ENCODE results near the gene PLEKHA5.
"Not testable (repeated sequence)": the region's sequence is repeated elsewhere in the genome, so short reads cannot be mapped to it uniquely, and the experiment has no call there.

The PLEKHA5 gene

GRCh38 chr12:19404242-19404880, 274.8 kb downstream of the PLEKHA5 start:
- no peak for DNase-seq (ENCODE audit: low spot score)

GRCh38 chr12:19409376-19409775, 279.8 kb downstream of the PLEKHA5 start:
- DNase-seq (ENCODE audit: low spot score): no peak

DNA sequence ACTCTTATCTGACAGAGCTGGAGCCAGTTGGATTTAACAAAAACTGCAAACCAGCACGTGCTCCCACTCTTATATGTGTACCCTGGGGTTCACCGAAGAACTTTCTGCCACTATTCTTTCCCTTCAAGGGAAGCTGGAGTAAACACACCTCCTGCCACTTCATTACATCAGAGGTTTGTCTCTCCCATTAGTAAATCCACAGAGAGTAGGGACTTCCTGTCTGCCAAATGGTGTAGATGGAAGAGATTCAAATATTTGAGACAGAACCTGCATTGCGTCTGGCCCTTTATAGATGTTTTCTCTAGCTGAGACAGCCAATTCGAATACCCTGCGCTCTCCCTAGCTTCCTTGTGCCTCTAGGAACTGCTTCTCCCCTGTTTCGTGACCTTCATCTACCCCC, 280.7 kb downstream of the PLEKHA5 start:
- DNase-seq (ENCODE audit: low spot score): no peak

- DNase-seq (ENCODE audit: low spot score): no peak
These were observed 281.2 kb downstream of the PLEKHA5 start for GRCh38 chr12:19410629-19411185.

- no peak for DNase-seq (ENCODE audit: low spot score)
These were observed 282.0 kb downstream of the PLEKHA5 start for GRCh38 chr12:19411234-19412204.

DNA sequence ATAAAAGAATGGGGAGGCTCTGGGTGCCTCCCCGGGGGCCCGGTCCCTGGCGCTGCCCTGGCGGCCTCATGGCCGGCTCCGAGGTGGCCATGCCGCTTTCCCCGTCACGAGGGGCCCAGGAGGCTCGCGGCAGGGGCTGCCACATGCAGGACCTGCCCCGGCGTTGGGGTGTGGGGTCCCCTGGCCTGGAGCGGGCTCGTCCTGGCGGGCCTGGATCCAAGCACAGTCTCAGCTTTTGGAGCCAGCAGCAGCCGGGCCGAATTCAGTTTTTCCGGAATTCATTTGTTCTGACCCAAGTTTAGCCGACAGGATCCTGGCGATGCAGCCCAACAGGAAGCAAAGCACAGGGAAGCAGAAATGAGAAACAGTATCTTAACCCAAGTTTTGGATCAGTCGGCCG, 283.3 kb downstream of the PLEKHA5 start:
- DNase-seq (ENCODE audit: low spot score): no peak

- DNase-seq (ENCODE audit: low spot score): not testable (repeated sequence)
These were observed 284.0 kb downstream of the PLEKHA5 start for GRCh38 chr12:19413582-19413981.

DNA sequence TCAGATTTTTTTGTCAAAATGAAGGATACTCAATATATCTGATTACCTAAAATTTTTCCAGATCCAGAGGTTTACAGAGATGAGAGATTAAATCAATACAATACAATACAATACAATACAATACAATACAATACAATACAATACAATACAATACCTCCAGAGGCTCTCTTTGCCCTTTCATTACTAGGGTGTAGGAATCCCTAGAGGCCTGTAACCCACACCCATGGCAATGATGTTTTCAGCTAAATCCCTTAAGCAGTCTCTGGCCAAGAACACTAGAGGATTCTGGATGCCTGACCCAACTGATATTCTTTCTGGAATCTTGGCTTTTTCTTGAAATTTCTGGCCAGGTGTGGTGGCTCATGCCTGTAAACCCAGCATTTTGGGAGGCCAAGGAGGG, 286.0 kb downstream of the PLEKHA5 start:
- DNase-seq (ENCODE audit: low spot score): no peak

DNA sequence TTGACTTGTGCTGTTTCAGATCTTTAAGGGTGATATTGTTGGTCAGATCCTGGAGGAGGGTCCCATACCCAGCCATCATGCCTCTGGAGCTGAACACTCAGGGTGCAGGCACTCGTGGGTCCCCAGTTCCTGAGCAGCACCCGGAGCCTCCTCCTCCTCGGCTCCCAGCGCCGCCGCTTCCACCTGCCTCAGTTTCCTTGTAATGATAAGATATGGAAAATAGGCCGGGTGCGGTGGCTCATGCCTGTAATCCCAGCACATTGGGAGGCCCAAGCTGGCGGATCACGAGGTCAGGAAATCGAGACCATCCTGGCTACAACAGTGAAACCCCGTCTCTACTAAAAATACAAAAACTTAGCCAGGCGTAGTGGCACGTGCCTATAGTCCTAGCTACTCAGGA, 289.6 kb downstream of the PLEKHA5 start:
- no peak for DNase-seq (ENCODE audit: low spot score)

GRCh38 chr12:19421503-19422282, 292.2 kb downstream of the PLEKHA5 start:
- no peak for DNase-seq (ENCODE audit: low spot score)

DNA sequence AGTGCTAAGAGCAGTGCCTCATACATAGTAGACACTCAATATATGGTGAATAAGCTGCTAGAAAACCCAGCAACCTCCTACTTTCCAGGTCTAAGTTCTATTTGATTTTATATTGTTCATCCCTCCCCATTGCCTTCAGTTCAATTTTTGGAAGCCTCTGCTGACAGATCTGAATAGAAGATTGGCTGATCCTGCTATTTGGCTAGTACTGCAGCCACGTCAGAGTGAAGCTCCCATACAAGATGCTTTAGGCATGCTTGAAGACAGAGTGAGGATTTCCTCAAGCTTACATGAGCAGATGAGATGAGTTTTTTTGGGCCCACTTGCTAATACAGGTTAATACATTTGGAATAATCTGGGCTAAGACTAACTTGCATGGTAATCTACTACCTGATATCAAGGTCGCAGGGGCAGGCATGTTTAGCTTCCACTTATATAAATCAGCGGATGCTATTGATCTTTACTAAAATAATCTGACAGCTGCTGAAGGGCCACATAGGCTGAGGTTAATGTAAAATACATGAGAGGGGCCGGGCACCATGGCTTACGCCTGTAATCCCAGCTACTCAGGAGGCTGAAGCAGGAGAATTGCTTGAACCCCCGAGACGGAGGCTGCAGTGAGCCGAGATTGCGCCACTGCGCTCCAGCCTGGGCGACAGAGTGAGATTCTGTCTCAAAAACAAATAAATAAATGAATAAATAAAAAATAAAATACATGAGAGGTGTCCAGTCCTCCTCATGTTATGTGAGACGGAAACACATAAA, 293.8 kb downstream of the PLEKHA5 start:
- no peak for DNase-seq (ENCODE audit: low spot score)

Data from COLO829 (cell line).